Natural killer cell (primary cell): Measurements from ENCODE around the gene RPS6KA4. TPM values are rescaled to one million over a fixed set of nuclear protein-coding genes. Genes with fewer than 3 reads are reported as not detected.
A peak's percentile ranks its signal among the peaks of the same experiment; 100 is the strongest.
"Not testable (repeated sequence)": the region's sequence is repeated elsewhere in the genome, so short reads cannot be mapped to it uniquely, and the experiment has no call there.

Experiments
- ATAC-seq, 3 donors: fragments of 150-1000 bp in 2 of 3; fragments of 200-7000 bp in 1 of 3; cut with Tn5 transposase; 1 replicate in 1 of 3; 2 replicates in 2 of 3; pipeline ENCODE4 v1.10.0; 2021; ENCODE audit warnings: mild to moderate bottlenecking in 2 of 3, moderate library complexity in 2 of 3
- DNase-seq, 2 donors: peaks; one replicate each; pipeline versions ENCODE4 v3.0.0 to v3.0.0-alpha.2; 2013 to 2021; ENCODE audit warnings: mixed read lengths in 1 of 2
- H3K27ac ChIP-seq: one replicate; pipeline ENCODE4 v1.5.1; 2013; ENCODE audit warnings: mild to moderate bottlenecking, low read length
- H3K27me3 ChIP-seq: one replicate; pipeline ENCODE4 v1.6.1; 2013; ENCODE audit warnings: low read length; ENCODE audit not compliant: control insufficient read depth, insufficient read depth
- H3K36me3 ChIP-seq: one replicate; pipeline ENCODE4 v1.6.1; 2013; ENCODE audit warnings: low read length; ENCODE audit not compliant: control insufficient read depth, insufficient read depth
- H3K4me1 ChIP-seq: one replicate; pipeline ENCODE4 v1.6.1; 2013; ENCODE audit warnings: low read length; ENCODE audit not compliant: control insufficient read depth, insufficient read depth
- H3K4me3 ChIP-seq: one replicate; pipeline ENCODE4 v1.5.1; 2013; ENCODE audit warnings: low read length
- H3K9me3 ChIP-seq: one replicate; pipeline ENCODE4 v1.6.1; 2013; ENCODE audit warnings: low read length; ENCODE audit not compliant: control insufficient read depth, insufficient read depth
- H3K27ac Mint-ChIP-seq, 2 donors: one replicate each; pipeline ENCODE4 v1.8.0; 2022; ENCODE audit warnings: mild to moderate bottlenecking in 2 of 2, mixed read lengths in 2 of 2, moderate library complexity in 1 of 2
- H3K27me3 Mint-ChIP-seq, 2 donors: one replicate each; pipeline ENCODE4 v1.8.0; 2022; ENCODE audit warnings: low read depth in 2 of 2, mixed read lengths in 2 of 2
- H3K36me3 Mint-ChIP-seq: one replicate; pipeline ENCODE4 v1.8.0; 2022; ENCODE audit warnings: mixed read lengths
- H3K4me1 Mint-ChIP-seq, 2 donors: one replicate each; pipeline ENCODE4 v1.8.0; 2022; ENCODE audit warnings: mixed read lengths in 2 of 2
- H3K4me3 Mint-ChIP-seq: one replicate; pipeline ENCODE4 v1.8.0; 2022; ENCODE audit warnings: mild to moderate bottlenecking, moderate library complexity, mixed read lengths
- H3K9me3 Mint-ChIP-seq, 2 donors: one replicate each; pipeline ENCODE4 v1.8.0; 2022; ENCODE audit warnings: mixed read lengths in 2 of 2
- WGBS: methylation state at CpG from one replicate; pipeline ENCODE4 v1.1.7; 2013; ENCODE audit warnings: missing lambda C conversion rate; ENCODE audit not compliant: insufficient coverage; 5-methylcytosine and 5-hydroxymethylcytosine counted together
- intact Hi-C: fragments of 100-400 bp; cut with micrococcal nuclease; formaldehyde crosslinking; loops from one replicate; pipeline ENCODE4 v1.14.2; 2022
- total RNA-seq, 4 donors: library from RNA; stranded (reverse); fragments of 120-200 nt in 1 of 4; gene quantifications; one replicate each; pipeline versions ENCODE4 v1.2.3 to v1.2.4, GENCODE V29; 2013 to 2022
- TF ChIP-seq, protein P1 (sequence below): fragments of 200-600 bp; IDR thresholded peaks from one replicate; pipeline ENCODE4 v1.8.0; 2022; ENCODE audit warnings: antibody characterized with exemption

RPS6KA4 gene
- total RNA-seq, 3 donors from 2014 or later (not counting 1 experiment from before 2014, with no cell fraction given), result 27.6 to 36.0 (median 34.4) TPM

DNA sequence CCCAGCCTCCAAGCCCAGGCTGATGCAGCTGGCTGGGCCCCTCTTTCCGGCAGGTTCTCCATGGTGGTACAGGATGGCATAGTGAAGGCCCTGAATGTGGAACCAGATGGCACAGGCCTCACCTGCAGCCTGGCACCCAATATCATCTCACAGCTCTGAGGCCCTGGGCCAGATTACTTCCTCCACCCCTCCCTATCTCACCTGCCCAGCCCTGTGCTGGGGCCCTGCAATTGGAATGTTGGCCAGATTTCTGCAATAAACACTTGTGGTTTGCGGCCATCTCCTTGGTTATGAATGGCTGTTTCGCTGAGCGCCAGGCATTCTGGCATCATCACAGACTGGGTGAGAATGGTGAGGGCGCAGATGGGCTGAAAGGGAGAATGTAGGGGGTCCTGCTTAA lies 37.4 kb upstream of the RPS6KA4 start:
- H3K4me1 ChIP-seq, result peaks cover 25% of the 10 kb centered on the region
- intact Hi-C loops, result no loop called here
- 96% methylated on average over 5 of the region's 5 CpGs for WGBS

DNA sequence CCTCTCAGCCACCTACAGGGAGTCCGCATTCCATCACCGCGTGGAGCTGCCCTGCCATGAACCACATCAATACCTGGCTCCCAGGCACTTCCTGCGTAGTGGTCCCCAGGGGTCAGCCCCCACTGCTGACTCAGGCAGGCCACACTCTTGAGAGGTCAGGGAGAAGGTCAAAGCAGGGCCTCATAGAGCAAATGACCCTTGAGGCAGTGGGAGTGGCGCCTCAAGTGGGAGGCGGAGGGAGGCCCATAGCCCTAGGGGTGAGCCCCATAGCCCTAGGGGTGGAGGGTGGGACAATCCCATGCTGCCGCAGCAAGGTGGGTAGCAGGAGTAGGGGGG lies 36.1 kb upstream of the RPS6KA4 start:
- H3K9me3 Mint-ChIP-seq, result no peaks in the 10 kb centered on the region
- H3K27me3 Mint-ChIP-seq, result no peaks in the 10 kb centered on the region
- H3K9me3 ChIP-seq, result no peaks in the 10 kb centered on the region
- WGBS, result 86% methylated on average over 7 of the region's 7 CpGs
- no peaks in the 10 kb centered on the region for H3K36me3 Mint-ChIP-seq
- peaks cover 30 to 38% of the 10 kb centered on the region in 2 donors for H3K4me1 Mint-ChIP-seq
- H3K4me1 ChIP-seq, result peaks cover 17% of the 10 kb centered on the region
- H3K27me3 ChIP-seq, result no peaks in the 10 kb centered on the region
- peaks cover 16% of the 10 kb centered on the region for H3K36me3 ChIP-seq
- no peak for ATAC-seq
- H3K4me3 ChIP-seq, result no peak overlapping the region
- intact Hi-C loops, result no loop called here
- no peak for DNase-seq
- no peak overlapping the region for H3K27ac ChIP-seq
- no peak overlapping the region for H3K27ac Mint-ChIP-seq
- TF ChIP-seq, protein P1, sequence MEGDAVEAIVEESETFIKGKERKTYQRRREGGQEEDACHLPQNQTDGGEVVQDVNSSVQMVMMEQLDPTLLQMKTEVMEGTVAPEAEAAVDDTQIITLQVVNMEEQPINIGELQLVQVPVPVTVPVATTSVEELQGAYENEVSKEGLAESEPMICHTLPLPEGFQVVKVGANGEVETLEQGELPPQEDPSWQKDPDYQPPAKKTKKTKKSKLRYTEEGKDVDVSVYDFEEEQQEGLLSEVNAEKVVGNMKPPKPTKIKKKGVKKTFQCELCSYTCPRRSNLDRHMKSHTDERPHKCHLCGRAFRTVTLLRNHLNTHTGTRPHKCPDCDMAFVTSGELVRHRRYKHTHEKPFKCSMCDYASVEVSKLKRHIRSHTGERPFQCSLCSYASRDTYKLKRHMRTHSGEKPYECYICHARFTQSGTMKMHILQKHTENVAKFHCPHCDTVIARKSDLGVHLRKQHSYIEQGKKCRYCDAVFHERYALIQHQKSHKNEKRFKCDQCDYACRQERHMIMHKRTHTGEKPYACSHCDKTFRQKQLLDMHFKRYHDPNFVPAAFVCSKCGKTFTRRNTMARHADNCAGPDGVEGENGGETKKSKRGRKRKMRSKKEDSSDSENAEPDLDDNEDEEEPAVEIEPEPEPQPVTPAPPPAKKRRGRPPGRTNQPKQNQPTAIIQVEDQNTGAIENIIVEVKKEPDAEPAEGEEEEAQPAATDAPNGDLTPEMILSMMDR, result no peak
- H3K4me3 Mint-ChIP-seq, result no peak overlapping the region

More for the DNA sequence above, 37.4 kb upstream of the RPS6KA4 start:
- H3K27me3 ChIP-seq, result no peaks in the 10 kb centered on the region
- H3K36me3 ChIP-seq, result peaks cover 16% of the 10 kb centered on the region
- TF ChIP-seq, protein P1, result no peak
- H3K9me3 Mint-ChIP-seq, result no peaks in the 10 kb centered on the region
- peaks cover 44 to 47% of the 10 kb centered on the region in 2 donors for H3K4me1 Mint-ChIP-seq
- DNase-seq (no peak), ATAC-seq (no peak)
- no peaks in the 10 kb centered on the region for H3K27me3 Mint-ChIP-seq
- no peaks in the 10 kb centered on the region for H3K9me3 ChIP-seq
- no peaks in the 10 kb centered on the region for H3K36me3 Mint-ChIP-seq
- H3K4me3 Mint-ChIP-seq, result no peak overlapping the region
- H3K27ac ChIP-seq, result no peak overlapping the region
- H3K27ac Mint-ChIP-seq, result peak overlapping the region in 1 of 2 donors; percentile 99
- H3K4me3 ChIP-seq, result no peak overlapping the region

DNA sequence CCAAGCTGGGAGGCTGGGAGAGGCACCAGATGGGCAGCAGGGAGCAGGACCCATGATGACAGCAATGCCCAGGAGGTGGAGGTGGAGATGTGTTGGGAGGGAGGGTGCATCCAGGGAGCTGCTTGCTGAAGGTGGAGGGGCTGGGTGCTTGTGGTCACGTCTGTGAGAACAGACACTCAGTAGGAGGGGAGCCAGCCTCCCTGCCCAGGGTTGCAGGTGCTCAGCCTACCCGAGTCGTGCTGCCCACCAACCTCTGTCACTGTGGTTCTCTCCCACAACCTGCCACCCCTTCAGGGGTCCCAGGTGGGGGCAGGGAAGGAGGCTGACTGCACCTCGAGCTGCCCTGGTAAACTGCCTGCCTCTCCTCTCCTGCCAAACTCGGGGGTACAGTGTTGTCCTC lies 35.6 kb upstream of the RPS6KA4 start:
- H3K9me3 ChIP-seq, result no peaks in the 10 kb centered on the region
- DNase-seq (no peak), ATAC-seq (no peak)
- Mint-ChIP-seq H3K27ac (peak overlapping the region in 1 of 2 donors; percentile 44), H3K4me3 (no peak overlapping the region), H3K4me1 (peaks cover 25 to 35% of the 10 kb centered on the region in 2 donors), H3K27me3 (no peaks in the 10 kb centered on the region), H3K36me3 (no peaks in the 10 kb centered on the region), H3K9me3 (no peaks in the 10 kb centered on the region)
- intact Hi-C loops, result no loop called here
- peaks cover 16% of the 10 kb centered on the region for H3K36me3 ChIP-seq
- no peaks in the 10 kb centered on the region for H3K27me3 ChIP-seq
- TF ChIP-seq, protein P1, result no peak
- no peak overlapping the region for H3K4me3 ChIP-seq
- H3K27ac ChIP-seq, result no peak overlapping the region
- 32% methylated on average over 5 of the region's 5 CpGs for WGBS
- peaks cover 14% of the 10 kb centered on the region for H3K4me1 ChIP-seq

GRCh38 chr11:64323984-64324383 lies 35.0 kb upstream of the RPS6KA4 start:
- H3K27ac ChIP-seq, H3K36me3 Mint-ChIP-seq: not testable (repeated sequence)
- H3K27ac Mint-ChIP-seq, result peak overlapping the region in 1 of 2 donors; percentile 44

More at GRCh38 chr11:64323984-64324383, 35.0 kb upstream of the RPS6KA4 start:
- H3K4me3 ChIP-seq, H3K27me3 Mint-ChIP-seq, H3K4me1 ChIP-seq, intact Hi-C loops, H3K9me3 Mint-ChIP-seq, H3K9me3 ChIP-seq, ATAC-seq, H3K27me3 ChIP-seq, DNase-seq, H3K4me3 Mint-ChIP-seq: not testable (repeated sequence)
- whole genome bisulfite sequencing, result 87% methylated on average over 4 of the region's 4 CpGs
- H3K36me3 ChIP-seq, result peaks cover 16% of the 10 kb centered on the region
- H3K4me1 Mint-ChIP-seq, result peaks cover 19 to 30% of the 10 kb centered on the region in 2 donors
